C4-2B (cell line): ENCODE results near the gene LRP10.

Source experiments
- ZFX ChIP-seq: fragments of 450-650 bp; IDR thresholded peaks from 2 replicates; pipeline ENCODE4 v1.6.1; 2017
- TF ChIP-seq, protein P1 (sequence below): fragments of 450-650 bp; conservative IDR thresholded peaks from 2 replicates; pipeline ENCODE4 v1.5.1; 2017; ENCODE audit warnings: mild to moderate bottlenecking

DNA sequence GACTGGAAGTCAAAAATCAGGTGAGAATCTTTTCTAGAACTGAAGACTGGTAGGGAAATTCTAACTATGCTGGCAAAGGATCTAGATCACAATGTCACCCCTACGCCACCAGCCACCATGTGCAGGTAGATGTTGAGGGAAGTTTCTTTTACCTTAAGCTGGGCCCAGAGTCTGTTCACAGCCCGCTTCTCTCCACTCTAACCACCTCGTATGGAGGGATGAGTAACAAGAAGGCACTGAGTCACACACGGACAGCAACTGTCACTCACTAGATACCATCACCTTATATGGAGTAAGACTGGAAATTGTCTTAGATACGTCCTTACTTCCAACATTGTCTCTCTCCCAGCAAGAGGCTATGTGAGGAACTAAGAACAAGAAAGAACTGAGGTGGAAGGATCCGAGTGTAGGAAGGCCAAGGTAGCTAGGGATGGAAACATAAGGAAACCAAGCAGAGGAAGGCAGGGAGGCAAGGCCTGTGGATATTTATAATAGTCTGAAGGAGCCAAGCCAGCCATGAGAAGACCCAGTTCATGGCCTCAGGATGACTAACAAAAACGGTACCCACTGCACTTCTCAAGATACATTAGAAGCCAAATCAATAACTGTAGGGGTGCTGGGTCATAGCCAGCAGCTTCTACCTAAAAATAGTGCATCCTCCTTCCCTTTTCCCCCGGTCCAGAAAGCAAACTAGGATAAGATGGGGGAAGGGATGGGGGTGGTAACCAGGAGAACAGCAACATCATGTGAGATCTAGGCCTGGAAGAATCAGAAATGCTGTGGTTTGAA, 27.0 kb downstream of the LRP10 start:
- TF ChIP-seq, protein P1, sequence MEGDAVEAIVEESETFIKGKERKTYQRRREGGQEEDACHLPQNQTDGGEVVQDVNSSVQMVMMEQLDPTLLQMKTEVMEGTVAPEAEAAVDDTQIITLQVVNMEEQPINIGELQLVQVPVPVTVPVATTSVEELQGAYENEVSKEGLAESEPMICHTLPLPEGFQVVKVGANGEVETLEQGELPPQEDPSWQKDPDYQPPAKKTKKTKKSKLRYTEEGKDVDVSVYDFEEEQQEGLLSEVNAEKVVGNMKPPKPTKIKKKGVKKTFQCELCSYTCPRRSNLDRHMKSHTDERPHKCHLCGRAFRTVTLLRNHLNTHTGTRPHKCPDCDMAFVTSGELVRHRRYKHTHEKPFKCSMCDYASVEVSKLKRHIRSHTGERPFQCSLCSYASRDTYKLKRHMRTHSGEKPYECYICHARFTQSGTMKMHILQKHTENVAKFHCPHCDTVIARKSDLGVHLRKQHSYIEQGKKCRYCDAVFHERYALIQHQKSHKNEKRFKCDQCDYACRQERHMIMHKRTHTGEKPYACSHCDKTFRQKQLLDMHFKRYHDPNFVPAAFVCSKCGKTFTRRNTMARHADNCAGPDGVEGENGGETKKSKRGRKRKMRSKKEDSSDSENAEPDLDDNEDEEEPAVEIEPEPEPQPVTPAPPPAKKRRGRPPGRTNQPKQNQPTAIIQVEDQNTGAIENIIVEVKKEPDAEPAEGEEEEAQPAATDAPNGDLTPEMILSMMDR, result no peak
- TF ChIP-seq ZFX, result no peak
